ENCODE results near the gene PRDM16. TPM values are rescaled to one million over a fixed set of nuclear protein-coding genes. Genes with fewer than 3 reads are reported as not detected.

PRDM16 gene
- total and polyA plus RNA-seq, 8 donors = 9.6 to 18.0 (median 14.7) TPM

DNA sequence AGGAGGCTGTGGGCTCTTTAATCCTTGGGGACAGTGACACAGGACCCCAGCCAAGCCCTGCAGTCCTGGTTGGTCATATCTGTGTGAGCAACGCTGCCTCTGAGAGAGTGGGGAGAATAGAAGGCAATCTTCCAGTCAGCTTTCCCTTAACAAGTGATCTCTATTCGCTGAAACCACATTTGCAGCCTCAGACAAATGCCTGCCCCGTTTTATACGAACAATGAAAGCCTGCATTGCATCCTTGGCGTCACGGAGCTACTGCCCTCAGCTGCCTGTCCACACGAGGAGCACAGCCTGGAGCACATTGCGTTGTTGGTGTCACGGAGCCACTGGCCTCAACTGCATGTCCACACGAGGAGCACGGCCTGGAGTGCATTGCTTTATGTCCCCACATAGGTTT is 235.2 kb downstream of the PRDM16 start:
- no peaks in the 10 kb centered on the region for H3K36me3 ChIP-seq
- H3K27ac ChIP-seq = no peak overlapping the region
- H3K9me3 ChIP-seq = peaks cover 0 to 2% of the 10 kb centered on the region in 2 donors
- intact Hi-C loops (cut with DNase I) = no loop called here
- H3K4me3 ChIP-seq = no peak overlapping the region
- ATAC-seq = no peak
- TF ChIP-seq, protein P1, sequence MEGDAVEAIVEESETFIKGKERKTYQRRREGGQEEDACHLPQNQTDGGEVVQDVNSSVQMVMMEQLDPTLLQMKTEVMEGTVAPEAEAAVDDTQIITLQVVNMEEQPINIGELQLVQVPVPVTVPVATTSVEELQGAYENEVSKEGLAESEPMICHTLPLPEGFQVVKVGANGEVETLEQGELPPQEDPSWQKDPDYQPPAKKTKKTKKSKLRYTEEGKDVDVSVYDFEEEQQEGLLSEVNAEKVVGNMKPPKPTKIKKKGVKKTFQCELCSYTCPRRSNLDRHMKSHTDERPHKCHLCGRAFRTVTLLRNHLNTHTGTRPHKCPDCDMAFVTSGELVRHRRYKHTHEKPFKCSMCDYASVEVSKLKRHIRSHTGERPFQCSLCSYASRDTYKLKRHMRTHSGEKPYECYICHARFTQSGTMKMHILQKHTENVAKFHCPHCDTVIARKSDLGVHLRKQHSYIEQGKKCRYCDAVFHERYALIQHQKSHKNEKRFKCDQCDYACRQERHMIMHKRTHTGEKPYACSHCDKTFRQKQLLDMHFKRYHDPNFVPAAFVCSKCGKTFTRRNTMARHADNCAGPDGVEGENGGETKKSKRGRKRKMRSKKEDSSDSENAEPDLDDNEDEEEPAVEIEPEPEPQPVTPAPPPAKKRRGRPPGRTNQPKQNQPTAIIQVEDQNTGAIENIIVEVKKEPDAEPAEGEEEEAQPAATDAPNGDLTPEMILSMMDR (IDR thresholded peaks at IDR 0.05) = no peak
- no peaks in the 10 kb centered on the region for H3K4me1 ChIP-seq
- H3K27me3 ChIP-seq = peaks cover 0 to 8% of the 10 kb centered on the region in 2 donors
- DNase-seq = peak in 1 of 4 donors; percentile 44

DNA sequence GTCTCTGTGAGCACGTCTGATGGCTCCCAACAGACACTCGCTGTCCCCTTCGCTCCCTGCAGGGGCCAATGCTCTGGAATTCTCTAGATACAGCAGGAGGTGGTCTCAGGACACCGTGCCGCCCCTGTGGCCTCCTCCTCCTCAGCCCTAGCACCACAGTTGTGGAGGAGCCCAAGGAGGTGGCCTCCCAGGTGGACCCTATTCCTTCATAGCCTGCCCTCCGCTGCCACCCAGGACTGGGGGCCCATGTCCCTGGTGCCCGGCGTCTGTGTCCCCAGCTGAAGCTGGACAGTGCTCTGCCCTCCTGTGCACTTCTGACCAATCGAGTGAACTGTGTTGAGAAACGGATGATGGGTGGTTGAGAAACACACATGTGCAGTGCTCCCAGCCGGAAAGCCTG is 235.7 kb downstream of the PRDM16 start:
- TF ChIP-seq, protein P1 (IDR thresholded peaks at IDR 0.05) = no peak
- ATAC-seq (no peak), DNase-seq (peak in 1 of 4 donors; percentile 55)
- Histone ChIP-seq H3K9me3 (peaks cover 0 to 2% of the 10 kb centered on the region in 2 donors), H3K27ac (no peak overlapping the region), H3K27me3 (peaks cover 0 to 13% of the 10 kb centered on the region in 2 donors), H3K4me3 (no peak overlapping the region), H3K36me3 (no peaks in the 10 kb centered on the region), H3K4me1 (no peaks in the 10 kb centered on the region)
- intact Hi-C loops (cut with DNase I) = no loop called here

DNA sequence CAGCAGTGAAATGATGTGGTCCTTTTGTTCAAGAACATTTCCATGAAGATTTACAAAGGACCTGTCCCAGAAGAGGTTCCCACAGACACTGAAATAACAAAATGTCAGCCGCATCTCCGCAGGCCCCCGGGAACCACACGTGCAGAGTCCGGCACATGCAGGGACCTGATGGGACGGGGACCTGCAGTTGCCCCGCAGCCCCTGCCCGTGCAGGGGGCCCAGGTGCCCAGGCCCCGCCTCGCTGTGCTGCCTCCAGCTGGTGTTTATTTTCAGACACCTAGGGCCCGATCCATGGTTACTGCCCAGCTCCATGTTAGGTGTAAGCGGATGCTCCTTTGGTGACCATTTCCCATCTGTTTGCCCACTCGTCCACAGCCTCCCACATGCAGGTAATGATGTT is 236.2 kb downstream of the PRDM16 start:
- ATAC-seq = no peak
- TF ChIP-seq, protein P1 (IDR thresholded peaks at IDR 0.05) = no peak
- intact Hi-C loops (cut with DNase I) = no loop called here

DNA sequence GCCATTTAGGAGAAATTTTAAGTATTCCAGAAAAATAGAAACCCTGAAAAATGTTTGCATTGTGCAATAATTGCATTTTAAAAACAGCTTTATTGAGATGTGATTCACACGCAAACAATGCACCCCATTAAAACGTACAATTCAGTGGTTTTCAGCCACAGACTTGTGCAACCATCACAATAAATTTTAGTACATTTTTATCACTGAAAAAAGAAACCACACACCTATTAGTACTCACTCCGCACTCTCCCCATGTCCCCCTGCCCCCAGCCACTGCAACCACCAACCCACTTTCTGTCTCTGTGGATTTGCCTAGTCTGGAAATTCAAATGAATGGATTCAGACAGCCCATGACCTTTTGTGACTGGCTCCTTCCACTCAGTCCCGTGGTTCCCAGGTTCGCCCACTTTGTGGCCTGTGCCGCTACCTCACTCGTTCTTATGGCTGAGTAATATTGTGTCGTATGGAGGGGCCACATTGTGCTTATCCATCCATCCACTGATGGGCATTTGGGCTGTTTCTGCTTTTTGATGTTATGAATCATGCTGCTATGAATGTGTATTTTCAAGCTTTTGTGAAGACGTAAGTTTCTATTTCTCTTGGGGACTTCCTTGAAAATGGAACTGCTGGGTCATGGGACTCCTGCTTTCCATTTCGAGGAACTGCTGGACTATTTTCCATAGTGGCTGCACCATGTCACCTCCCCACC is 237.7 kb downstream of the PRDM16 start:
- intact Hi-C loops (cut with DNase I) = no loop called here
- TF ChIP-seq, protein P1 (IDR thresholded peaks at IDR 0.05) = no peak
- H3K9me3 ChIP-seq = peaks cover 0 to 2% of the 10 kb centered on the region in 2 donors
- no peaks in the 10 kb centered on the region for H3K4me1 ChIP-seq
- no peak overlapping the region for H3K4me3 ChIP-seq
- no peaks in the 10 kb centered on the region for H3K36me3 ChIP-seq
- peaks cover 0 to 30% of the 10 kb centered on the region in 2 donors for H3K27me3 ChIP-seq
- no peak overlapping the region for H3K27ac ChIP-seq
- ATAC-seq (peak; percentile 31), DNase-seq (peak in 1 of 4 donors; percentile 13)

More for the DNA sequence above, 236.2 kb downstream of the PRDM16 start:
- H3K36me3 ChIP-seq = no peaks in the 10 kb centered on the region
- peaks cover 0 to 2% of the 10 kb centered on the region in 2 donors for H3K9me3 ChIP-seq
- DNase-seq = peak in 1 of 4 donors; percentile 49
- H3K4me3 ChIP-seq = no peak overlapping the region
- no peak overlapping the region for H3K27ac ChIP-seq
- H3K4me1 ChIP-seq = no peaks in the 10 kb centered on the region
- peaks cover 0 to 17% of the 10 kb centered on the region in 2 donors for H3K27me3 ChIP-seq

DNA sequence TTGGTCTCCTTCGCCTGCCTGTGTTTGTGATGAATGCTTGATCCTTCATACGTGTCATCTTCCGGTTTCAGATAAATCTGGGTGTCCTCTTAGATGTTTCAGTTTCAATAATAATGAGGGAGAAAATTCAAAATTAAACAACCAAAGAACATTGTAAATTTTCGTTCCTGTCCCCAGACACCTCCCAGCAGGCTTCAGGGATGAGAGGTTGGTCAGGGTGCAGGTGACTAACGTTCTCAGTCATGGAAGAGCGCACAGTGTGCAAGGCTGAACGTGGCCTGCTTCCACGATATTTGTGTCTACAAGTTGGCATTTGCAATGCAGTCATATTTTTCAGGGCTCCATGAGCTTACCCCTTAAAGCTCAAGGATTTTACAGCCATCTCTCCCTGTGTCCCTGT is 238.4 kb downstream of the PRDM16 start:
- TF ChIP-seq, protein P1 (IDR thresholded peaks at IDR 0.05) = no peak
- Histone ChIP-seq H3K27ac (no peak overlapping the region), H3K27me3 (peaks cover 0 to 36% of the 10 kb centered on the region in 2 donors), H3K4me1 (peaks cover 0 to 4% of the 10 kb centered on the region in 2 donors), H3K36me3 (no peaks in the 10 kb centered on the region), H3K9me3 (no peaks in the 10 kb centered on the region), H3K4me3 (no peak overlapping the region)
- peak in 1 of 4 donors; percentile 4 for DNase-seq
- no peak for ATAC-seq
- intact Hi-C loops (cut with DNase I) = no loop called here

Data from left lung (tissue), 10 donors.